ENCODE measurements around the gene FEM1B.

The FEM1B gene

DNA sequence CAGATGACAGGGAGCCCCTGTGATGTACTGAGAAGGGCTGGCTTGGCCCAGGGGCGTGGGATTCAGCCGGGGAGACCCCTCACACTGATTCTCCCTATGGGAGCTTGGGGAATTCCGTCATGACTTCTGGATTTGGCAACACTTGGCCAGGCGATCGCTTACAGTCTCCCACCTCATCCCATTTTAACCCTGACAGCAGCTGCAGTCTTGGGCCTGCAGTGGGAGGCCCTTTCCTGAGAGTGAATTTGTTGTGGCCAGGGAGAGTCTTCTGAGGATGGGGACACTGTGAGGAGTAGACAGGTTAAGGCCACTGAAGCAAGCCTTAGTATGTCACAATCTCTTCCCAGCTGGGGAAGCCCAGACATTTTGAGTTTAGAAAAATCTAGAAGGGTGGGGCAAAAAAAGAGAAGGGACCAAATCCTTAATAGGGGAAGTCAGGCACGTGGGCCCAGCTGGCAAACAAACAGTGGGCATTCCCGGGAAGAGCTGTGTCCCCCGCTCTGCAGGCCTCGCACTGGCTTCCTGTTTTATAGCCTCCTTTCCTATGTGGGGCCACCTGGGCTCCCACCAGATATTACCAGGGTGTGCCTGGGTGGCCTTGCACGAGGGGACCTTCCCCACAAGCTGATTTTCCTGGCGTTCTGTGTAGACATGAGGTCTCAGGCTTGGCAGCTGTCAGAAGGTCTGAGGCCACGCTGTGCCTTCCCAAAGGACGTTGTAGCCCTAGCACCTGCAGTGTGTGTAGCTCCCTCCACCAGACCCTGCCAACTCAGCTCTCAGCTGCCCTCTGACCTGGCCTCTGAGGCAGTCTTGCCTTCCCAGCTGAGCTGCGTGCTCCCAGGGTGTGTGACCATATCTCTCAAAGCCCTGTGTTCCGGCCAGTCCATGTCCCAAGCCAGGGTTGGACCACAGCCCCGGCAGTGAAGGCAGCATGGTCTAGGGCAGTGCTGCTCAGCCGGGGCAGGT, 64.5 kb downstream of the FEM1B start:
- Histone ChIP-seq H3K9ac (ENCODE audit: low read depth, low read length) (no peak overlapping the region), H3K4me1 (ENCODE audit: insufficient read depth, low read length) (no peaks in the 10 kb centered on the region; the same call in 1 of the 2 replicates), H3K9me3 (ENCODE audit: control insufficient read depth, insufficient read depth, low read length) (no peaks in the 10 kb centered on the region), H3K36me3 (ENCODE audit: insufficient read depth, low read length) (no peaks in the 10 kb centered on the region; the same call in 1 of the 2 replicates)

DNA sequence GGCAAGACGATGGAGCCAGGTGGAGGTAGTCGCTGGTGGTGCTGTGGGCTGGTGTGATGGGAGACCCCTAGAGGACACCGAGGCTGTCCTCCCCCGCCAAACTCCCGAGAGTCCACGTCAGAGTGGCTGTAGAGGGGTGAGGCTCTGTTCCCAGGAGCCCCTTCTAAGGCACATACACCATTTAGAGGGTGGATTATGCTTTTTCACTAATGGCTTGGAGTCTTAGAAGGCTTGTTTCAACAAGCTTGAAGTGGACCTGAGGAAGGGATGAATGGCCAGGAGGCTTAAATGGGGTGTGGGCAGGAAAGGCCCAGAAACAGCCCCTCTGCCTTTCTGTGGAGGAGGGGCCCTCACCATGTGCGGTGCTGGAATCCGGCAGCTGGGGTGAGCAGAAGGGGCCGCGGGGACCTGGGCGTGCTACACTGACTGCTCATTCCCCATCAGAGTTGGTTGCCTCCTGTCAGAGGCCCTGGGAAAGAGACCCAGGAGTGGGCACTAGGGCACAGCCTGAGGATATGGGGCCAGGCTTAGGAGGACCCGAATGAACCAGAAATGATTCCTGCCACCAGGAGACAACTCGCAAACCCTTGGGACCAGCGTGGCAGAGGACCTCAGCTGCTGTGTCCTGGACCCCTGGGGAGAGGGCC, 66.2 kb downstream of the FEM1B start:
- Histone ChIP-seq H3K36me3 (ENCODE audit: insufficient read depth, low read length) (no peaks in the 10 kb centered on the region; the same call in 1 of the 2 replicates), H3K9ac (ENCODE audit: low read depth, low read length) (no peak overlapping the region), H3K9me3 (ENCODE audit: control insufficient read depth, insufficient read depth, low read length) (no peaks in the 10 kb centered on the region), H3K4me1 (ENCODE audit: insufficient read depth, low read length) (no peaks in the 10 kb centered on the region; the same call in 1 of the 2 replicates)

DNA sequence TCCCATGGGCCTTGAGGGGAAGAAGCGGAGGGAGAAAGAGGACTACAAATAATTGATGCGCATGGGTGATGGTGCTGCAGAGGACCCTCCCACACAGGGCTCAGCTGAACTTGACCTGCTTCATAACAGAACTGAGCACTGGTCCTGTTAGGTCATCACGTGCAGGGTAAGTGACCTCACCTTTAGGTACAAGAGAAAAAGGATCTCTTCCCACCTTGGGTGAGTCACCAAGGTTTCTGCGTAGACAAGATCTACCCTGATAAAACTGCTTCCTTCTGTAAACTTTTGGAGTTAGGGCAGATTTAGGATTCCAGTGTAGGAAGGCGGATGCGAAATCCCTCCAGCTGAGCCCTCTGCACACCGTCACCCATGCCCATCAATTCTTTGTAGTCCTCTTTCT, 67.1 kb downstream of the FEM1B start:
- no peaks in the 10 kb centered on the region; the same call in 1 of the 2 replicates for H3K36me3 ChIP-seq (ENCODE audit: insufficient read depth, low read length)
- no peaks in the 10 kb centered on the region for H3K9me3 ChIP-seq (ENCODE audit: control insufficient read depth, insufficient read depth, low read length)
- H3K4me1 ChIP-seq (ENCODE audit: insufficient read depth, low read length): no peaks in the 10 kb centered on the region; the same call in 1 of the 2 replicates
- H3K9ac ChIP-seq (ENCODE audit: low read depth, low read length): no peak overlapping the region

Data from ES-I3 (cell line).